Loucy (cell line): ENCODE results near the gene PAX5.

Source experiments
- EZH2phosphoT487 ChIP-seq: fragments of 200-600 bp; IDR thresholded peaks from 2 replicates; pipeline ENCODE4 v1.6.1; 2018; ENCODE audit warnings: antibody characterized with exemption, mild to moderate bottlenecking, moderate library complexity, borderline replicate concordance
- TF ChIP-seq, protein P1 (sequence below): fragments of 200-600 bp; sonication (generic); conservative IDR thresholded peaks from 2 replicates; pipeline ENCODE4 v1.5.1; 2014; ENCODE audit warnings: mild to moderate bottlenecking, antibody characterized with exemption, low read length

DNA sequence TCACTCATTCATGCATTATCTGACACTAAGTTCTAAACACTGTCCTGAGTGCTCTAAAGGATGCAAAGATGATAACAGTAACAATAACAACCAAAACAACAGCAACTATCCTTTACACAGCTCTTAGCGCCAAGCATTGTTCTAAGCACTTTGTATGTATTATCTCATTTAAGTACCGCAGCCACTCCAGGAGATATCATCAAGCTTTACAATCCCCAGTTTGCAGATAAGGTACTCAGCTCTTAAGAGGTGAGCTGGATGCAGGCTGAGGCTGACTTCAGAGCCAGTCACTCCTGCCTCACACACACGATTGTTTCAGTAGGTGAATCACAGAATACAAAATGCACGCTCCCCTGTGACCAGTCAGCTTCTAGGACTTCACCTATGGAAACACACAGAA, 141.8 kb downstream of the PAX5 start:
- TF ChIP-seq EZH2phosphoT487 = no peak
- TF ChIP-seq, protein P1, sequence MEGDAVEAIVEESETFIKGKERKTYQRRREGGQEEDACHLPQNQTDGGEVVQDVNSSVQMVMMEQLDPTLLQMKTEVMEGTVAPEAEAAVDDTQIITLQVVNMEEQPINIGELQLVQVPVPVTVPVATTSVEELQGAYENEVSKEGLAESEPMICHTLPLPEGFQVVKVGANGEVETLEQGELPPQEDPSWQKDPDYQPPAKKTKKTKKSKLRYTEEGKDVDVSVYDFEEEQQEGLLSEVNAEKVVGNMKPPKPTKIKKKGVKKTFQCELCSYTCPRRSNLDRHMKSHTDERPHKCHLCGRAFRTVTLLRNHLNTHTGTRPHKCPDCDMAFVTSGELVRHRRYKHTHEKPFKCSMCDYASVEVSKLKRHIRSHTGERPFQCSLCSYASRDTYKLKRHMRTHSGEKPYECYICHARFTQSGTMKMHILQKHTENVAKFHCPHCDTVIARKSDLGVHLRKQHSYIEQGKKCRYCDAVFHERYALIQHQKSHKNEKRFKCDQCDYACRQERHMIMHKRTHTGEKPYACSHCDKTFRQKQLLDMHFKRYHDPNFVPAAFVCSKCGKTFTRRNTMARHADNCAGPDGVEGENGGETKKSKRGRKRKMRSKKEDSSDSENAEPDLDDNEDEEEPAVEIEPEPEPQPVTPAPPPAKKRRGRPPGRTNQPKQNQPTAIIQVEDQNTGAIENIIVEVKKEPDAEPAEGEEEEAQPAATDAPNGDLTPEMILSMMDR = no peak
